Mucosa of descending colon (tissue), 3 donors: ENCODE measurements around the gene PSMD6. TPM values are rescaled to one million over a fixed set of nuclear protein-coding genes. Genes with fewer than 3 reads are reported as not detected.
A peak's percentile ranks its signal among the peaks of the same experiment; 100 is the strongest.

ENCODE experiments used
- ATAC-seq: fragments of 200-7000 bp; cut with Tn5 transposase; one replicate; pipeline ENCODE4 v1.9.1; 2020; ENCODE audit warnings: mild to moderate bottlenecking, moderate library complexity
- DNase-seq, 3 donors: peaks; one replicate each; pipeline ENCODE4 v3.0.0-alpha.2; 2020
- H3K36me3 ChIP-seq: fragments of 200-600 bp; one replicate; pipeline ENCODE4 v1.8.0; 2021; ENCODE audit warnings: low read depth, mild to moderate bottlenecking
- H3K4me1 ChIP-seq: fragments of 200-600 bp; one replicate; pipeline ENCODE4 v1.8.0; 2021; ENCODE audit warnings: low read depth, mild to moderate bottlenecking
- H3K4me3 ChIP-seq: fragments of 200-600 bp; one replicate; pipeline ENCODE4 v1.8.0; 2021; ENCODE audit warnings: mild to moderate bottlenecking
- H3K9me3 ChIP-seq: fragments of 200-600 bp; one replicate; pipeline ENCODE4 v1.8.0; 2021; ENCODE audit warnings: mild to moderate bottlenecking
- intact Hi-C, 2 donors: fragments of 100-400 bp; cut with DNase I in 1 of 2; cut with micrococcal nuclease in 1 of 2; formaldehyde crosslinking; loops; one replicate each; pipeline versions ENCODE4 v1.11.0 to v1.11.1; 2022; cut with DNase I, micrococcal nuclease
- total RNA-seq, 3 donors: library from RNA; stranded (reverse); fragmentation: NEBNext Ultra II Directional in 2 of 3; extraction: Animal tissue kit (Norgen Biotek cat#: 25700) in 2 of 3; gene quantifications; one replicate each; pipeline versions ENCODE4 v1.2.1 to v1.2.4, GENCODE V29; 2021 to 2023
- TF ChIP-seq, protein P1 (sequence below): fragments of 200-600 bp; IDR thresholded peaks from one replicate; pipeline ENCODE4 v1.8.0; 2022; ENCODE audit warnings: antibody characterized with exemption, mild to moderate bottlenecking
- donor health status: DM: no; HTN: no; CAD: no; lungs with moderate emphysema.
- donor health status: DM: no; HTN: no; CAD: no.
- donor health status: DM: no; HTN: yes; CAD: no.

The PSMD6 gene
- total RNA-seq, 3 donors from 2014 or later = 39.1 to 61.8 (median 57.5) TPM

- TF ChIP-seq, protein P1, sequence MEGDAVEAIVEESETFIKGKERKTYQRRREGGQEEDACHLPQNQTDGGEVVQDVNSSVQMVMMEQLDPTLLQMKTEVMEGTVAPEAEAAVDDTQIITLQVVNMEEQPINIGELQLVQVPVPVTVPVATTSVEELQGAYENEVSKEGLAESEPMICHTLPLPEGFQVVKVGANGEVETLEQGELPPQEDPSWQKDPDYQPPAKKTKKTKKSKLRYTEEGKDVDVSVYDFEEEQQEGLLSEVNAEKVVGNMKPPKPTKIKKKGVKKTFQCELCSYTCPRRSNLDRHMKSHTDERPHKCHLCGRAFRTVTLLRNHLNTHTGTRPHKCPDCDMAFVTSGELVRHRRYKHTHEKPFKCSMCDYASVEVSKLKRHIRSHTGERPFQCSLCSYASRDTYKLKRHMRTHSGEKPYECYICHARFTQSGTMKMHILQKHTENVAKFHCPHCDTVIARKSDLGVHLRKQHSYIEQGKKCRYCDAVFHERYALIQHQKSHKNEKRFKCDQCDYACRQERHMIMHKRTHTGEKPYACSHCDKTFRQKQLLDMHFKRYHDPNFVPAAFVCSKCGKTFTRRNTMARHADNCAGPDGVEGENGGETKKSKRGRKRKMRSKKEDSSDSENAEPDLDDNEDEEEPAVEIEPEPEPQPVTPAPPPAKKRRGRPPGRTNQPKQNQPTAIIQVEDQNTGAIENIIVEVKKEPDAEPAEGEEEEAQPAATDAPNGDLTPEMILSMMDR = no peak
- ATAC-seq (no peak), DNase-seq (no peak)
- peaks cover 8% of the 10 kb centered on the region for H3K36me3 ChIP-seq
- intact Hi-C loops = no loop called here
- no peak overlapping the region for H3K4me3 ChIP-seq
- no peaks in the 10 kb centered on the region for H3K9me3 ChIP-seq
- H3K4me1 ChIP-seq = no peaks in the 10 kb centered on the region
Measured at GRCh38 chr3:63998852-63999754, 24.2 kb downstream of the PSMD6 start.

DNA sequence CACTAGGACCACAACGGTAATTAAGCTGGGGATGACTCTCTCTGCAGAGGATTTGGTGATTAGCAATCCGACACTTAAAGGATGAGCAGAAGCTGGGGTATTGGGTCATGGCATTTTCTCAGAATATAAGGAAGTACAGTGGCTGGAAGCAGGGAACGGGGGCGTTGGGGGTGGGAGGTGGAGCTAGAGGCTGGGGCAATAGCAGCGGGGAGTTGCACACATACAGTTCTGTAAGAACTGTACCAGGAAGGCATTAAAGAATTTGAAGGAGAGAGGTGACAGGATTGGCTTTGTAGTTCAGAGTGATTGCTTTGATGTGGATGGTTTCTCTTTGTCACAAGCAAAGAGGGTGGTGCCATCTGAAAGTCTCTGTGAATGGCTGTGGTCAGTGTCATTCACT is 28.2 kb downstream of the PSMD6 start:
- TF ChIP-seq, protein P1 = no peak
- no peak for DNase-seq
- H3K9me3 ChIP-seq = no peaks in the 10 kb centered on the region
- H3K4me1 ChIP-seq = no peaks in the 10 kb centered on the region
- peaks cover 8% of the 10 kb centered on the region for H3K36me3 ChIP-seq
- no peak for ATAC-seq
- intact Hi-C loops = no loop called here
- no peak overlapping the region for H3K4me3 ChIP-seq

DNA sequence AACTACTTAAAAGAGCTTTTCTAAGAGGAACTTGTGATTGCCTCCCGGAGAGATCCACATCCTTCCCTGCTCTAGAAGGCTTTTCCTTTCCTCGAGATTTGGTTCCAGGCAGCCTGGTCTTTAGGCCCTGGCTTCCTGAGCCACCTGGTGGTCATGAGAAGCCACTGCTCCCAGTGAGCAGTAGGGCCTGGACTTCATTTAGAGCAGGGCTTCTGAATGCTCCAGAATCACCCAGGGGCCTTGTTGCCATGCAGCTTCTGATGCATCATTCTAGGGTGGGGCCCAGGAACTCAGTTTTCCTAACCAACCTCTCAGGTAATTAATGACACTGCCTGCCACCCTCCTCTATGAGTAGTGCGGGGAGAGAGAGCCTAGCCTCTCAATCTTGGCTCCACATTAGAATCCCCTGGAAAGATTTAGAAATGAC is 29.6 kb downstream of the PSMD6 start:
- Histone ChIP-seq H3K9me3 (no peaks in the 10 kb centered on the region), H3K4me3 (no peak overlapping the region), H3K4me1 (no peaks in the 10 kb centered on the region), H3K36me3 (peaks cover 8% of the 10 kb centered on the region)
- TF ChIP-seq, protein P1 = peak; percentile 89
- ATAC-seq (peak; percentile 95), DNase-seq (peak; percentile 50 to 73 (median 70))
- intact Hi-C loops = no loop called here

DNA sequence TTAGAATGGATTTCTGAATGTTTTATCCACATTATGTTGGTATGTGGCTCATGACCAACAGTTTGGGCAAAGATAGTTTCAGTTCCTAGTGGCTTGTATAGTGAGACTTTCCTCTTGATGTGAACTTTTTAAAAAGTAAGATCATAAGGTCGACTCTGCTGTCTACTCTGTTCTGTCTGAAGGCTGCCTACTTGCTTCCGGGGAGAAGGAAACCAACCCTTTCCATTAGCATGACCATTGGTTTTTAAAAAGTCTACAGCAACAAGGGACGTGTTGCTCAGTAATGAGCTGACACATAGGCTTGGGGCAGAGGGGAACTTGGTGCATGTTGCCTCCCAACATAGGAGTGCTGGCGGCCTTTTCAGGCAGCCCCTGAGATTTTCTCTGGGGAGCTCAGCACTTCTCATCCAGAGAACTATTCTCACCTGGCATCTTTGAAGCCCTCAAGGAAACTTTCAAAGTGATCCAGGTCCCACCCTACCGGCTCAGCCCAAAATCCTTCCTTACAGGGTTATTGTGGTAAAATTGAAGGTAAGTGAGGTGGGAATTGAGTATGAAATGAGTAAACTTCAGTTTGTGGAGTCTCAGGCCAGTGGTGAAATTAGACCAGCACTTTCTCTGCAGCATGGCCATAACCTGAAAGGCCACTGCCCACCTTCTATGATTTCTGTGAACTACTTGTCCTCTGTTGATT is 30.6 kb downstream of the PSMD6 start:
- intact Hi-C loops = no loop called here
- no peak for ATAC-seq

GRCh38 chr3:63991666-63992065 is 31.6 kb downstream of the PSMD6 start:
- H3K9me3 ChIP-seq = no peaks in the 10 kb centered on the region
- ATAC-seq (no peak), DNase-seq (no peak)
- H3K4me3 ChIP-seq = no peak overlapping the region
- no peaks in the 10 kb centered on the region for H3K4me1 ChIP-seq
- TF ChIP-seq, protein P1 = no peak
- intact Hi-C loops = no loop called here
- peaks cover 8% of the 10 kb centered on the region for H3K36me3 ChIP-seq

More for the DNA sequence above, 30.6 kb downstream of the PSMD6 start:
- TF ChIP-seq, protein P1 = no peak
- DNase-seq = no peak
- no peaks in the 10 kb centered on the region for H3K4me1 ChIP-seq
- peaks cover 8% of the 10 kb centered on the region for H3K36me3 ChIP-seq
- no peak overlapping the region for H3K4me3 ChIP-seq
- H3K9me3 ChIP-seq = no peaks in the 10 kb centered on the region
